Ovary (tissue), 3 donors: ENCODE results near the gene MPHOSPH6.

Source experiments
- CTCF ChIP-seq, 3 donors: fragments of 450-650 bp in 2 of 3; fragments of 200-600 bp in 1 of 3; IDR thresholded peaks; one replicate each; pipeline versions ENCODE4 v1.5.1 to v1.8.0; 2016 to 2022; ENCODE audit warnings: antibody characterized with exemption in 3 of 3, mild to moderate bottlenecking in 1 of 3
- EP300 ChIP-seq: sonication (generic); formaldehyde crosslinking; IDR thresholded peaks from one replicate; pipeline ENCODE4 v1.6.1; 2017; ENCODE audit warnings: antibody characterized with exemption
- POLR2A ChIP-seq: fragments of 450-650 bp; IDR thresholded peaks from one replicate; pipeline ENCODE4 v1.6.1; 2017; ENCODE audit warnings: antibody characterized with exemption, mild to moderate bottlenecking, moderate library complexity
- donor health status: DM: no; HTN: no; CAD: no.

GRCh38 chr16:82183004-82183397 is 13.0 kb upstream of the MPHOSPH6 start:
- TF ChIP-seq CTCF (IDR thresholded peaks at IDR 0.05), result no peak
- no peak for TF ChIP-seq EP300
- no peak for TF ChIP-seq POLR2A
